K562 (cell line): ENCODE data around the gene MICU2. TPM values are rescaled to one million over a fixed set of nuclear protein-coding genes. Genes with fewer than 3 reads are reported as not detected.

Experiments used
- ATAC-seq: fragments of 200-7000 bp; cut with Tn5 transposase; 3 replicates; pipeline ENCODE4 v1.9.1; 2020; ENCODE audit warnings: moderate library complexity
- BruUV-seq: library from RNA; stranded (reverse); fragments of 400-500 nt; replicated peaks from 2 replicates; lab custom pipeline; 2021; lab: Mats Ljungman, UMichigan
- CTCF ChIA-PET: fragments of 300-600 bp; formaldehyde crosslinking; extraction: SDS; loops from one replicate; lab custom pipeline; 2021; ENCODE audit warnings: low intra/inter-chr PET ratio; lab: Yijun Ruan, JAX
- POLR2A ChIA-PET: fragments of 300-600, 350-650 bp; sonication (Branson Sonifier 250); formaldehyde crosslinking; extraction: SDS; loops from one replicate; lab custom pipeline; 2021; ENCODE audit warnings: antibody characterized with exemption, inconsistent platforms; lab: Yijun Ruan, JAX
- DNase-seq, 4 experiments: peaks; one replicate each; pipeline versions ENCODE4 v3.0.0 to v3.0.0-alpha.2; 2011 to 2018; ENCODE audit warnings: low spot score in 3 of 4, mixed read lengths in 3 of 4; ENCODE audit errors: extremely low read depth in 1 of 4
- FAIRE-seq: peaks from 2 replicates; lab custom pipeline; 2011; peaks lifted over from hg19 to GRCh38; lab: Jason Lieb, UNC
- H2AFZ ChIP-seq: 2 replicates; pipeline ENCODE4 v1.6.0; 2011; ENCODE audit warnings: low read depth, low read length, control low read depth, inconsistent platforms
- H3K27ac ChIP-seq: fragments of 200-600 bp; 3 replicates; pipeline ENCODE4 v1.8.0; 2011; ENCODE audit warnings: low read depth, mild to moderate bottlenecking, control low read depth, inconsistent platforms, low read length, moderate library complexity, mixed read lengths; ENCODE audit errors: extremely low read depth
- H3K27me3 ChIP-seq, 2 experiments: fragments of 300-600 bp in 1 of 2; 2 replicates in 1 of 2; 3 replicates in 1 of 2; pipeline versions ENCODE4 v1.6.0 to v1.8.0; 2011; ENCODE audit warnings: inconsistent platforms in 2 of 2, low read length in 2 of 2, mild to moderate bottlenecking in 1 of 2, mixed read lengths in 1 of 2, moderate library complexity in 1 of 2; ENCODE audit not compliant: control insufficient read depth in 2 of 2, insufficient read depth in 2 of 2
- H3K36me3 ChIP-seq: fragments of 300-600 bp; 3 replicates; pipeline ENCODE4 v1.8.0; 2011; ENCODE audit warnings: mild to moderate bottlenecking, low read length, inconsistent platforms; ENCODE audit not compliant: control insufficient read depth, insufficient read depth
- H3K4me1 ChIP-seq, 2 experiments: fragments of 200-600 bp in 1 of 2; replicated peaks in 1 of 2; 2 replicates in 1 of 2; 3 replicates in 1 of 2; pipeline versions ENCODE4 v1.5.1 to v1.8.0; 2011; ENCODE audit warnings: inconsistent platforms in 2 of 2, low read length in 2 of 2, mild to moderate bottlenecking in 1 of 2, mixed read lengths in 1 of 2, moderate library complexity in 1 of 2; ENCODE audit not compliant: control insufficient read depth in 2 of 2, insufficient read depth in 2 of 2
- H3K4me2 ChIP-seq: 2 replicates; pipeline ENCODE4 v1.6.1; 2011; ENCODE audit warnings: low read length, control low read depth, inconsistent platforms, mixed read lengths; ENCODE audit not compliant: insufficient read depth
- H3K4me3 ChIP-seq: fragments of 200-600 bp; sonication (generic), shearing (Covaris generic); 2 replicates; pipeline ENCODE4 v1.5.1; 2016; ENCODE audit warnings: control low read depth, inconsistent platforms
- H3K79me2 ChIP-seq: fragments of 200-600 bp; 3 replicates; pipeline ENCODE4 v1.8.0; 2011; ENCODE audit warnings: low read length, inconsistent platforms; ENCODE audit not compliant: control insufficient read depth, insufficient read depth
- H3K9ac ChIP-seq, 2 experiments: 2 replicates each; pipeline versions ENCODE4 v1.6.0 to v1.6.1; 2011; ENCODE audit warnings: low read depth in 2 of 2, low read length in 2 of 2, control low read depth in 1 of 2, inconsistent platforms in 1 of 2, mild to moderate bottlenecking in 1 of 2, mixed read lengths in 1 of 2; ENCODE audit not compliant: insufficient read depth in 1 of 2
- H3K9me1 ChIP-seq: one replicate; pipeline ENCODE4 v1.6.0; 2011; ENCODE audit warnings: inconsistent platforms, mild to moderate bottlenecking, low read length, moderate library complexity; ENCODE audit not compliant: control insufficient read depth, insufficient read depth
- H3K9me3 ChIP-seq: replicated peaks from 2 replicates; pipeline ENCODE4 v1.5.1; 2011; ENCODE audit warnings: low read depth, low read length, inconsistent platforms; ENCODE audit not compliant: control insufficient read depth, insufficient read depth
- H4K20me1 ChIP-seq: replicated peaks from 2 replicates; pipeline ENCODE4 v1.6.1; 2011; ENCODE audit warnings: low read length, inconsistent platforms, mixed read lengths; ENCODE audit not compliant: control insufficient read depth, insufficient read depth
- ARID1B ChIP-seq: fragments of 450-650 bp; IDR thresholded peaks from 2 replicates; pipeline ENCODE4 v1.6.1; 2016; ENCODE audit warnings: antibody characterized with exemption, mild to moderate bottlenecking, inconsistent platforms
- CBFB ChIP-seq: sonication (generic); formaldehyde crosslinking; IDR thresholded peaks from 2 replicates; pipeline ENCODE4 v1.4.0; 2020; ENCODE audit warnings: mild to moderate bottlenecking, missing genetic modification reagents
- CHAMP1 ChIP-seq: fragments of 450-650 bp; IDR thresholded peaks from 2 replicates; pipeline ENCODE4 v1.6.1; 2016; ENCODE audit warnings: mild to moderate bottlenecking
- CREBBP ChIP-seq: IDR thresholded peaks from one replicate; pipeline ENCODE4 v1.6.1; 2012; ENCODE audit warnings: low read depth, mild to moderate bottlenecking, control low read depth, inconsistent platforms, low read length
- ETS2 ChIP-seq: IDR thresholded peaks from 2 replicates; pipeline ENCODE4 v1.6.1; 2016; ENCODE audit warnings: borderline replicate concordance, missing genetic modification characterization, mild to moderate bottlenecking, moderate library complexity, missing compliant biosample characterization; ENCODE audit not compliant: poor library complexity, severe bottlenecking
- FOSL1 ChIP-seq: fragments of 200-800 bp; sonication (Bioruptor generic); conservative IDR thresholded peaks from 2 replicates; pipeline ENCODE4 v1.6.1; 2016; ENCODE audit warnings: missing genetic modification characterization, missing compliant biosample characterization
- GATAD2B ChIP-seq: fragments of 450-650 bp; IDR thresholded peaks from 2 replicates; pipeline ENCODE4 v1.6.1; 2017; ENCODE audit warnings: mild to moderate bottlenecking, borderline replicate concordance
- MIER1 ChIP-seq: fragments of 450-650 bp; IDR thresholded peaks from 2 replicates; pipeline ENCODE4 v1.6.1; 2016; ENCODE audit warnings: antibody characterized with exemption, mild to moderate bottlenecking, low read depth
- NR1H2 ChIP-seq: sonication (generic); formaldehyde crosslinking; IDR thresholded peaks from 2 replicates; pipeline ENCODE4 v1.4.0; 2020; ENCODE audit warnings: mild to moderate bottlenecking, missing genetic modification reagents
- RFX5 ChIP-seq: IDR thresholded peaks from 2 replicates; pipeline ENCODE4 v1.6.1; 2011; ENCODE audit warnings: low read depth, mild to moderate bottlenecking, improper control_type of control experiment, low read length
- SMARCA4 ChIP-seq: fragments of 450-650 bp; IDR thresholded peaks from 2 replicates; pipeline ENCODE4 v1.6.1; 2016
- TAF9B ChIP-seq: fragments of 450-650 bp; IDR thresholded peaks from 2 replicates; pipeline ENCODE4 v1.6.1; 2018; ENCODE audit warnings: mild to moderate bottlenecking; ENCODE audit not compliant: partially characterized antibody
- TFAM ChIP-seq: fragments of 250-450 bp; sonication (Bioruptor Pico); conservative IDR thresholded peaks from 2 replicates; pipeline ENCODE4 v1.5.0; 2021; ENCODE audit warnings: mild to moderate bottlenecking, moderate library complexity
- UBTF ChIP-seq, 2 experiments: IDR thresholded peaks; 2 replicates each; pipeline ENCODE4 v1.6.1; 2012; ENCODE audit warnings: improper control_type of control experiment in 2 of 2, low read depth in 2 of 2, low read length in 2 of 2, borderline replicate concordance in 1 of 2
- USF2 ChIP-seq: sonication (generic); formaldehyde crosslinking; IDR thresholded peaks from 2 replicates; pipeline ENCODE4 v1.5.0; 2020; ENCODE audit warnings: missing genetic modification reagents
- ZBTB5 ChIP-seq: fragments of 450-650 bp; IDR thresholded peaks from 2 replicates; pipeline ENCODE4 v1.6.1; 2017; ENCODE audit warnings: antibody characterized with exemption
- WGBS: fragments of 100-300 bp; shearing (Covaris generic); methylation state at CpG from one replicate; pipeline ENCODE4 v1.1.6; 2016; ENCODE audit warnings: low coverage, mixed read lengths; ENCODE audit not compliant: insufficient coverage; ENCODE audit errors: missing lambda C conversion rate; 5-methylcytosine and 5-hydroxymethylcytosine counted together
- in situ Hi-C: fragments of 300-500 bp; cut with MboI; formaldehyde crosslinking; loops from 4 replicates; pipeline ENCODE4 v1.15.0; 2018; ENCODE audit warnings: inconsistent platforms, mixed read lengths
- intact Hi-C: fragments of 100-400 bp; cut with micrococcal nuclease; formaldehyde crosslinking; loops from 2 replicates; pipeline ENCODE4 v1.14.2; 2022
- polyA plus RNA-seq, 8 experiments: library from polyadenylated mRNA; depleted of rRNA in 4 of 8; stranded (reverse) in 5 of 8; unstranded in 3 of 8; fragments of >200 nt; fragmentation: Nextera tagmentation in 2 of 8; fragmentation: Illumina TruSeq in 1 of 8; extraction: Ambion mirVana in 2 of 8; extraction: Trizol in 1 of 8; gene quantifications; 2 replicates each; pipeline versions ENCODE4 v1.2.1 to v1.2.3, GENCODE V29; 2011 to 2014; ENCODE audit warnings: inconsistent platforms in 1 of 8, missing spikeins in 1 of 8
- total RNA-seq, 7 experiments: library from RNA; depleted of rRNA in 6 of 7; stranded (reverse); fragments of >200 nt in 6 of 7; fragmentation: Illumina TruSeq in 2 of 7; extraction: Trizol in 2 of 7; gene quantifications; 2 replicates each; pipeline versions ENCODE4 v1.2.1 to v1.2.3, GENCODE V29; 2011 to 2021; ENCODE audit warnings: low replicate concordance in 1 of 7

The MICU2 gene
- total and polyA plus RNA-seq, 9 of the 15 experiments (the other 6 are each of a cell fraction or from before 2014, with no cell fraction given), result 9.1 to 41.8 (median 33.4) TPM

- no peak for FAIRE-seq
- POLR2A ChIA-PET, result no interaction called here
- 9% methylated on average over 1 of the region's 1 CpG for WGBS
- TF ChIP-seq CHAMP1 (no peak), USF2 (CRISPR knock-in tag) (no peak), ETS2 (no peak), SMARCA4 (peak; percentile 59; the same call in 1 of the 2 replicates), TFAM (CRISPR knock-in tag) (no peak), RFX5 (no peak), TAF9B (no peak), NR1H2 (CRISPR knock-in tag) (no peak), GATAD2B (no peak), ARID1B (peak; percentile 53; the same call in 1 of the 2 replicates), FOSL1 (tag) (peak; percentile 55), MIER1 (no peak), UBTF (IDR thresholded peaks at IDR 0.05; ENCODE audit: borderline replicate concordance in 1 of 2, low read depth in 2 of 2, low read length in 2 of 2) (no peak), CREBBP (no peak), CBFB (CRISPR knock-in tag) (no peak), ZBTB5 (no peak)
Observed at GRCh38 chr13:21537105-21537504, 66.9 kb downstream of the MICU2 start.

More at GRCh38 chr13:21537105-21537504, 66.9 kb downstream of the MICU2 start:
- no peak overlapping the region for H3K9ac ChIP-seq
- DNase-seq (peak in 1 of 4 experiments; percentile 21), ATAC-seq (peak; percentile 60; the same call in 2 of the 3 replicates)
- CTCF ChIA-PET, result no interaction called here
- intact Hi-C loops (no loop called here), in situ Hi-C loops (no loop called here)
- H3K4me2 ChIP-seq, result no peak overlapping the region
- BruUV-seq, result no TSS peak
- no peak overlapping the region for H3K27ac ChIP-seq
- no peak overlapping the region for H2AFZ ChIP-seq
- no peaks in the 10 kb centered on the region for H3K9me3 ChIP-seq
- peaks cover 0 to 3% of the 10 kb centered on the region in 2 experiments; a peak in 1 of 5 replicates for H3K4me1 ChIP-seq
- no peaks in the 10 kb centered on the region; the same call in 2 of the 3 replicates for H3K79me2 ChIP-seq
- H3K4me3 ChIP-seq, result no peak overlapping the region
- no peaks in the 10 kb centered on the region for H3K9me1 ChIP-seq
- H3K27me3 ChIP-seq, result no peaks in the 10 kb centered on the region
- no peaks in the 10 kb centered on the region for H4K20me1 ChIP-seq
- peaks cover 2% of the 10 kb centered on the region; the same call in 2 of the 3 replicates for H3K36me3 ChIP-seq
